Caki2 (cell line): ENCODE data around the gene H6PD. TPM values are rescaled to one million over a fixed set of nuclear protein-coding genes. Genes with fewer than 3 reads are reported as not detected.
A peak's percentile ranks its signal among the peaks of the same experiment; 100 is the strongest.
"Not testable (repeated sequence)": the region's sequence is repeated elsewhere in the genome, so short reads cannot be mapped to it uniquely, and the experiment has no call there.

Experiments
- DNase-seq: peaks from one replicate; pipeline ENCODE4 v3.0.0-alpha.2; 2015; ENCODE audit warnings: low read depth
- in situ Hi-C: cut with HindIII; loops from 2 replicates; pipeline ENCODE4 v1.10.0; 2016; ENCODE audit warnings: low sequenced_read_pairs, low pct_unique_long_range_greater_than_20kb, mixed read lengths
- total RNA-seq: library from RNA; depleted of rRNA; stranded (reverse); fragments of >200 nt; shearing (Covaris generic); gene quantifications from 2 replicates; pipeline ENCODE4 v1.2.3, GENCODE V29; 2014; ENCODE audit warnings: low replicate concordance

The H6PD gene
- total RNA-seq, 1 experiment from 2014 or later = 18.5 TPM

DNA sequence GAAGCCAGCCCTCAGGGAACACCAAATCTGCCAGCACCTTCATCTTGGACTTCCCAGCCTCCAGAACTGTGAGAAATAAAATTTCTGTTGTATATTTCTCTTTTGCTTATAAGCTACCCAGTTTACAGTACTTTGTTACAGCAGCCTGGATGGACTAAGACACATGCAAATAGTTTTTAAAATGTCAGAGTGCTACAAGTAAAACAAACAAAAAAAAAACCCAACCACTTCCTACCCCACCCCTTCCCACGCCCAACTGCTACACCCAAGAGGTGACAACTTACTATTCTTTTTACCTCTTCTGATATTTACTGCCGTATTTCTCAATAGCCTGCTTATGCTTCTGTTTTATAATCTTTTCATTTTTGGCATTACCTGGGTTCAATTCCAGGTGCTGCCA is 49.5 kb downstream of the H6PD start:
- DNase-seq = no peak
- in situ Hi-C loops = no loop called here

GRCh38 chr1:9286556-9286955 is 52.0 kb downstream of the H6PD start:
- in situ Hi-C loops = no loop called here
- no peak for DNase-seq

- DNase-seq = peak; percentile 58
- in situ Hi-C loops = no loop called here
Measured at GRCh38 chr1:9289090-9289534, 54.5 kb downstream of the H6PD start.

DNA sequence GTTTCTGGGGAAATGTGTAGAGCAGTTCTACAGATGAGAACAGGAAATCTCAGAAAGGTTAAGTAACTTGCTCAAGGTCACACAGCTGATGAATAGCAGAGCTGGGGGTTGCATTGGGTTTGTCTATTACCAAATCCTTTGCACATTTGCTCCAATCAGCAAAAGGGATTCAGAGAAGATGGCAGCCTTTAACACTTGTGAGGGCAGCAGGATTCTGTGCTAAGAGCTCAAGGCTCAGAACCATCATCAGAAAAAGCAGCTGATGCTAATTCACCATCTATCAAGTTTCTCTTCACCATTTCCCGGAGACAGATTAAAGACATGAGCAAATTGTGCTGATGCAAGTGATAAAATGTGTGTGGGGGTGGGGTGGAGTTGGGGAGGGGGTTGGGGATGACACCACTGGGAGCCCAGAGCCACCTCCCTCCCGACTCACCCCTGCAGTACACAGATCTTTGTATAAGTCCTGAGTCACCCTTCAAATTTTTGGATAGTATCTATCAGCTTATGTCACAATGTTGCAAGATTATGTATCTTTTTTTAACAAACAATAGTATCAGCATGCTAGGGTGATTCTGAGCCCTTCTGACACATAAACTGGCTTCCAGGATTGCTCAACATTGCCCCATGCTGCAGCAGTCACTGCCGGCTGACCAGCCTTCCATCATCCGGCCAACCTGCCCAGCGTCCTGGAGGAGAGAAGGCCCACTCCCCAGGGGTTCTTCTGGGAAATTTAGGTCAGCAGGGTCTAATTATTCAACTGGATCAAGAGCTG is 55.3 kb downstream of the H6PD start:
- in situ Hi-C loops = no loop called here
- peak; percentile 22 for DNase-seq

DNA sequence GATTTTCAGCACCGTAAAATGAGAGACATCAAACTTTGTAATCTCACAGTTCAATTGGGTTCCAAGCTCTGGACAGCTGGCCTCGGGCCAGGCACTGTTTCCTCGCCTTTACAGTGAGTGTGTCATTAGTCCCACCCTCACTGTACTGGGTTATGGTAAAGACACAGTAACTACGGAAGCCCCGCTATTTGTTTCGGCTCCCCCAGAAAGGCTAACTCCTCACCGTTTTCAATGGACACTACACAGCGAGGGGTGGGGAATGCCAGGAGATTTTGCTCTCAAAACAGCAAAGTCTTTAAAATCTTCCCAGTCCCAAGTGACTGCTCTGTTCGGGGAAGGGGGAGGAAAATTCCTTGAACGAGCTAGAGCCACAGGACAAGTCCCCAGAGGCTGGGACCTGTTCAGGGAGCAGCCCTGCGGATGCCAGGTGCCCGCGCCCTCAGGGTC is 57.4 kb downstream of the H6PD start:
- in situ Hi-C loops = no loop called here
- DNase-seq = peak; percentile 32

GRCh38 chr1:9292361-9293240 is 58.0 kb downstream of the H6PD start, which contains the start of gene SPSB1:
TSS of gene SPSB1 (plus strand) at chr1:9292894. CDS start at chr1:9355892, 62,998 bp downstream.
- DNase-seq = peak; percentile 79
- in situ Hi-C loops = no loop called here

DNA sequence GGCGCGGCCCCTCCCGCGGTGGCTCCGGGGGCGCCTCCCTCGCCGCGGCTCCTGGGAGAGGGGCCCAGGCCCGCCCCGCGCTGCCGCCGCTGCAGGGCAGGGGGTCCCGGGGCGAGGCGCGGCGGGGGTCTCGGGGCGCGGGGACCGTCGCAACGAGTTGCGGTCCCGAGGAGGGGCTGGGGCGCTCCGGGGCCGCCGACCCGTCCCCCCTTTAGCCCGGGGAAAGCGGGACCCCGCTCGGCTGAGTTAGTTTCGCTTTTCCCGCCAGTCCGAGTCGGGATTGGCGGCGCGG is 58.6 kb downstream of the H6PD start:
- in situ Hi-C loops = no loop called here
- no peak for DNase-seq

- DNase-seq = peak; percentile 48
- in situ Hi-C loops = no loop called here
Measured at GRCh38 chr1:9293533-9294404, 59.2 kb downstream of the H6PD start.

GRCh38 chr1:9294405-9294773 is 59.8 kb downstream of the H6PD start:
- in situ Hi-C loops = no loop called here
- DNase-seq = peak; percentile 71

GRCh38 chr1:9294910-9295636 is 60.5 kb downstream of the H6PD start:
- DNase-seq = peak; percentile 83
- in situ Hi-C loops = no loop called here

DNA sequence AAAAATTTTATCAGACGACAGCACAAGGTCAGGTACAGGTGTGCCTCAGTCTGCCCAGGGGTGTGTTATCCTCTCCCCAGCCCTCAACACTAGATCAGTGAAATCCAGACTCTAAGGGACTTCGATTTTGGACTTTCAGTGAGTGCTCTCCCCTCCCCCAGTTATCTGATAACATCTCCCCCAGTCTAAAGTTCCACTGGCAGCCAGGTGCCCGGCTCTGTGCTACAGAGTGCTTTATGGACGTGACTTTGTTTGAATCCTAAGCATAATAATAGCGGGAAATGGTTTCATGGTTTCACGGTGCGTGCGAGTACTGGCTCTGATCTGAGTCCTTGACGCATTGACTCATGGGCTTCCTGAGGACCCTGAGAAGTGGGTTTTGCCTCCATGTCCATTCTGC is 61.3 kb downstream of the H6PD start:
- DNase-seq = no peak
- in situ Hi-C loops = no loop called here

DNA sequence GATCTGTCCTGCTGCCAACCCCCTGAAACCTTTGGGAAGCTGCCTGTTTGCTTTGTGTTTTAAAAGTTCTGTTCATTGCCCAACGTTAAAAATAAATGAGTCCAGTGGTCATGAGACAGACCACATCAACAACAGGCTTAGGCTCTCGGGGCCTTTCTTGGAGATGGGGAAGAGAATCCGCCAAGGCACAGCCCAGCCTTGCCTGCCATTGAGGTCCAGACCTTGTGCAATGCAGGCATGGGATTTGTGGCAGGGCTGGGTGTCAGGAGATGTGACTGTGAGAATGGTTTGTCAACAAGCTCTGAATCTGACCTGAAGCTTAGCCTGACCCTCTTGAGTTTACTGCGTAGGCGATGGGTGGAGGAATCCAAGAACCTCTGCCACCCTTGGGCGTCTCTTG is 62.3 kb downstream of the H6PD start:
- DNase-seq = no peak
- in situ Hi-C loops = no loop called here

- in situ Hi-C loops = no loop called here
- no peak for DNase-seq
Measured at GRCh38 chr1:9297831-9298230, 63.3 kb downstream of the H6PD start.

DNA sequence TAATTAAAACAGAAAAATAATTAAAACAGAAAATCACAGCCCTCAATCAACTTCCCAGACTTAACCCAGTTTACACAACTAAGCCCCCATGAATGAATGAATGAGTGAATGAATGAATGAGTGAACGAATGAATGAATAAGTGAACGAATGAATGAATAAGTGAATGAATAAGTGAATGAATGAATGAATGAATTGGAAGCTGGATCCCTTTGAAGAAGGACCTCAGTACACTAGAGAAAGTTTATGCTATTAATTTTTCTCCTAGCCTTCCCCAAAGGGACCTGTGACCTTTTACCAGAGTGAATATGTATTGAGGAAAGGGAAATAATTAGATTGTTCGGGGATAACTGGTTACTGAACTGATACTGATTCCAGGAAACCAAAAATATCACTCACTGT is 63.7 kb downstream of the H6PD start:
- no peak for DNase-seq
- in situ Hi-C loops = no loop called here

DNA sequence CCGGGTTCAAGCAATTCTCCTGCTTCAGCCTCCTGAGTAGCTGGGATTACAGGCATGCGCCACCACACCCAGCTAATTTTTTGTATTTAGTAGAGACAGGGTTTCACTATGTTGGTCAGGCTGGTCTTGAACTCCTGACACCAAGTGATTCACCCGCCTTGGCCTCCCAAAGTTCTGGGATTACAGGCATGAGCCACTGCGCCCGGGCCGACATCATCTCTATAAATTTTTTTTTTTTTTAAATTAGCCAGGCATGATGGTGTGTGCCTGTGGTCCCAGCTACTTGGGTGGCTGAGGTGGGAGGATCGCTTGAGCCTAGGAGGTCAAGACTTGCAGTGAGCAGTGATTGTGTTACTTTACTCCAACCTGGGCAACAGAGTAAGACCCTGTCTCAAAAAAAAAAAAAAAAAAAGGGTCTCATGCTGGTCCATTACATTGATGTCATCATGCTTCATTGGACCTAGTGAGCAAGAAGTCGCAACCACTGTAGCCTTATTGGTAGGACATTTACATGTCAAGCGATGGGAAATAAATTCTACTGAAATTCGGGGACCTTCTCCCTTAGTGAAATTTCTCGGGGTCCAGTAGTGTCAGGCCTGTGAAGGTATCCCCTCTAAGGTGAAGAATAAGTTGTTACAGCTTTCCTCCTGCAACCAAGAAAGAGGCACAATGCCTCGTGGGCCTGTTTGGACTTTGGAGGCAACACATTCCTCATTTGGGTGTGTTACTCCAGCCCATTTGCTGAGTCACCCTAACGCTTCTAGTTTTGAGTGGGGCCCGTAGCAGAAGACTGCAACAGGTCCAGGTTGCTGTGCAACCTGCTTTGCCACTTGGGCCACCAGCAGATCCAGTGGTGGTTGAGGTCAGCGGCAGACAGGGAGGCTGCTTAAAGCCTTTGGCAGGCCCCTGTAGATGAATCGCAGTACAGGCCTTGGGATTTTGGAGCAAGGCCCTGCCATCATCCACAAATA is 65.3 kb downstream of the H6PD start:
- in situ Hi-C loops = not testable (repeated sequence)
- DNase-seq = peak; percentile 73

- no peak for DNase-seq
- in situ Hi-C loops = no loop called here
Measured at GRCh38 chr1:9300573-9300972, 66.0 kb downstream of the H6PD start.
